GM18907 (cell line): ENCODE results near the gene LTBP4.
"Not testable (repeated sequence)": the region's sequence is repeated elsewhere in the genome, so short reads cannot be mapped to it uniquely, and the experiment has no call there.

Source experiments
- ATAC-seq: cut with Tn5 transposase; IDR thresholded peaks from one replicate; pipeline ENCODE4 v1.9.1; 2021; ENCODE audit warnings: mild to moderate bottlenecking, moderate library complexity; ENCODE audit not compliant: unreplicated experiment

LTBP4 gene

GRCh38 chr19:40571831-40572495 lies 29.2 kb upstream of the LTBP4 start:
- ATAC-seq = no peak

- no peak for ATAC-seq
Observed at GRCh38 chr19:40575326-40575725, 25.8 kb upstream of the LTBP4 start.

- ATAC-seq = peak; percentile 22
Observed at GRCh38 chr19:40576151-40576584, 25.0 kb upstream of the LTBP4 start.

GRCh38 chr19:40576585-40577451 lies 24.4 kb upstream of the LTBP4 start, which contains the start of gene SHKBP1:
SHKBP1 (plus strand) TSS chr19:40576873; CDS start chr19:40576900, 27 bp downstream.
- peak; percentile 92 for ATAC-seq

GRCh38 chr19:40578442-40578908 lies 22.7 kb upstream of the LTBP4 start:
- ATAC-seq = no peak

- ATAC-seq = no peak
Observed at GRCh38 chr19:40580619-40581018, 20.6 kb upstream of the LTBP4 start.

GRCh38 chr19:40581531-40581930 lies 19.6 kb upstream of the LTBP4 start:
- ATAC-seq = no peak

GRCh38 chr19:40582467-40582866 lies 18.7 kb upstream of the LTBP4 start:
- ATAC-seq = no peak

GRCh38 chr19:40583283-40583682 lies 17.9 kb upstream of the LTBP4 start:
- ATAC-seq = no peak

- no peak for ATAC-seq
Observed at GRCh38 chr19:40584007-40584406, 17.2 kb upstream of the LTBP4 start.

GRCh38 chr19:40585241-40585981 lies 15.8 kb upstream of the LTBP4 start:
- no peak for ATAC-seq

GRCh38 chr19:40585982-40586422 lies 15.2 kb upstream of the LTBP4 start:
- no peak for ATAC-seq

- ATAC-seq = no peak
Observed at GRCh38 chr19:40586611-40587010, 14.6 kb upstream of the LTBP4 start.

- ATAC-seq = no peak
Observed at GRCh38 chr19:40588110-40588854, 12.9 kb upstream of the LTBP4 start.

GRCh38 chr19:40588926-40589569 lies 12.1 kb upstream of the LTBP4 start:
- no peak for ATAC-seq

GRCh38 chr19:40589591-40590429 lies 11.4 kb upstream of the LTBP4 start:
- ATAC-seq = no peak

GRCh38 chr19:40590464-40591265 lies 10.5 kb upstream of the LTBP4 start:
- ATAC-seq = no peak

GRCh38 chr19:40591724-40592123 lies 9.4 kb upstream of the LTBP4 start:
- not testable (repeated sequence) for ATAC-seq
